Measurements from ENCODE around the gene NAA50. TPM values are rescaled to one million over a fixed set of nuclear protein-coding genes. Genes with fewer than 3 reads are reported as not detected.
A peak's percentile ranks its signal among the peaks of the same experiment; 100 is the strongest.

Gene NAA50
- total and polyA plus RNA-seq, 2 experiments from 2014 or later, result 64.3 to 124 TPM

- Histone ChIP-seq H2AFZ (no peak overlapping the region), H3K27ac (no peak overlapping the region), H3K4me2 (no peak overlapping the region), H3K9me2 (replicated peaks; ENCODE audit: insufficient read depth) (no peaks in the 10 kb centered on the region), H3K79me2 (peaks cover 91% of the 10 kb centered on the region), H3K27me3 (no peaks in the 10 kb centered on the region), H3K4me1 (ENCODE audit: insufficient read depth) (peaks cover 4% of the 10 kb centered on the region), H4K20me1 (ENCODE audit: insufficient read depth, poor library complexity, severe bottlenecking) (no peaks in the 10 kb centered on the region), H3K4me3 (no peak overlapping the region), H3K36me3 (replicated peaks; ENCODE audit: insufficient read depth, low read depth) (no peaks in the 10 kb centered on the region), H3K9me3 (ENCODE audit: low read depth) (no peaks in the 10 kb centered on the region)
- TF ChIP-seq EZH2 (IDR thresholded peaks at IDR 0.05; ENCODE audit: borderline replicate concordance), result no peak
- no peak for TF ChIP-seq EZH2phosphoT487 (IDR thresholded peaks at IDR 0.05; ENCODE audit: low read depth, severe bottlenecking, unreplicated experiment)
- TF ChIP-seq, protein P1, sequence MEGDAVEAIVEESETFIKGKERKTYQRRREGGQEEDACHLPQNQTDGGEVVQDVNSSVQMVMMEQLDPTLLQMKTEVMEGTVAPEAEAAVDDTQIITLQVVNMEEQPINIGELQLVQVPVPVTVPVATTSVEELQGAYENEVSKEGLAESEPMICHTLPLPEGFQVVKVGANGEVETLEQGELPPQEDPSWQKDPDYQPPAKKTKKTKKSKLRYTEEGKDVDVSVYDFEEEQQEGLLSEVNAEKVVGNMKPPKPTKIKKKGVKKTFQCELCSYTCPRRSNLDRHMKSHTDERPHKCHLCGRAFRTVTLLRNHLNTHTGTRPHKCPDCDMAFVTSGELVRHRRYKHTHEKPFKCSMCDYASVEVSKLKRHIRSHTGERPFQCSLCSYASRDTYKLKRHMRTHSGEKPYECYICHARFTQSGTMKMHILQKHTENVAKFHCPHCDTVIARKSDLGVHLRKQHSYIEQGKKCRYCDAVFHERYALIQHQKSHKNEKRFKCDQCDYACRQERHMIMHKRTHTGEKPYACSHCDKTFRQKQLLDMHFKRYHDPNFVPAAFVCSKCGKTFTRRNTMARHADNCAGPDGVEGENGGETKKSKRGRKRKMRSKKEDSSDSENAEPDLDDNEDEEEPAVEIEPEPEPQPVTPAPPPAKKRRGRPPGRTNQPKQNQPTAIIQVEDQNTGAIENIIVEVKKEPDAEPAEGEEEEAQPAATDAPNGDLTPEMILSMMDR (IDR thresholded peaks at IDR 0.05; ENCODE audit: poor library complexity), result no peak
- DNase-seq (ENCODE audit: low spot score), result no peak
- 64% methylated on average over 4 of the region's 4 CpGs for WGBS (ENCODE audit: low lambda C conversion rate, missing lambda C conversion rate)
Observed at GRCh38 chr3:113753376-113753985, 7.4 kb upstream of the NAA50 start.

GRCh38 chr3:113751141-113751540 is 5.1 kb upstream of the NAA50 start:
- Histone ChIP-seq H3K4me2 (no peak overlapping the region), H3K27me3 (no peaks in the 10 kb centered on the region), H3K79me2 (peaks cover 84% of the 10 kb centered on the region), H3K27ac (no peak overlapping the region), H2AFZ (no peak overlapping the region), H4K20me1 (ENCODE audit: insufficient read depth, poor library complexity, severe bottlenecking) (no peaks in the 10 kb centered on the region), H3K4me1 (ENCODE audit: insufficient read depth) (peaks cover 11% of the 10 kb centered on the region), H3K9me3 (ENCODE audit: low read depth) (no peaks in the 10 kb centered on the region), H3K9me2 (replicated peaks; ENCODE audit: insufficient read depth) (no peaks in the 10 kb centered on the region), H3K36me3 (replicated peaks; ENCODE audit: insufficient read depth, low read depth) (no peaks in the 10 kb centered on the region), H3K4me3 (no peak overlapping the region)
- TF ChIP-seq EZH2 (IDR thresholded peaks at IDR 0.05; ENCODE audit: borderline replicate concordance) (no peak), EZH2phosphoT487 (IDR thresholded peaks at IDR 0.05; ENCODE audit: low read depth, severe bottlenecking, unreplicated experiment) (no peak)
- TF ChIP-seq, protein P1 (IDR thresholded peaks at IDR 0.05; ENCODE audit: poor library complexity), result no peak
- no peak for DNase-seq (ENCODE audit: low spot score)

DNA sequence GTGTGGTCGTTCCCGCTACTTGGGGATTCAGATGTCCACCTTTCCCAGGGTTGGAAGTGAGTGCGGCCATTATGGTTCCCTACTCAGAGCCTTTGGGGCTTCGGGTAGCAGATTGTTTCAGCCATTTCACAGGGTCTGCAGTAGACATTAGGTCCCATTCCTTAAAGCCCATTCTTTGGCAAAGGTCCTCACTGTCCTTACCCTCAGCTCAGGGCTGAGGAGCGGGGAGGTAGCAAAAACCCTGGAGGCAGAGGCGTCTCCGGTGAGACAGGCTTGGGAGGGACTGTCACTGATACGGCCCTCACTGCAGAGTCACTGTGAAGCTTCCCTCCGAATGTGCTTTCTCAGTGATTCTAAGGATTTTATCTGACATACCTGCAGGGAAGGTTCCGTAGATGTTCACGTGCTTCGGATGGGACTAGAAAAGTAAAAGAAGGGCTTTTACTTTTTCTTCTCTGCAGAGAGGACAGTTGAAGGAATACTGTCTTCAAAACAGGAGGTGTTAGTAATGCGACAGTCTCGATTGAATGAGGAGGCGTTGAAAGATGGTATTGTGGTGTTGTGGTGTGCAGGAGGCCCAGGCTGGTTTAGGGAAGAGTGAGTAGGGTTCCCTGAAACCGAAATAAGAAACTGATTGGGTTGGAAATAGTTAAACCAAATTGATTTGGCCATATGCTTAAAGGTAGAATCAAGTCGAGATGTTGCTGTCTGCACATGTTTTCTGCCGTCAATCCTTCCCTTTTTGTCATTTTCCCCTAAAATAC is 1.4 kb upstream of the NAA50 start:
- WGBS (ENCODE audit: low lambda C conversion rate, missing lambda C conversion rate), result 4% methylated on average over 18 of the region's 18 CpGs
- peak overlapping the region; percentile 25 for H3K4me3 ChIP-seq
- no peaks in the 10 kb centered on the region for H3K36me3 ChIP-seq (replicated peaks; ENCODE audit: insufficient read depth, low read depth)
- H3K9me3 ChIP-seq (ENCODE audit: low read depth), result no peaks in the 10 kb centered on the region
- TF ChIP-seq, protein P1 (IDR thresholded peaks at IDR 0.05; ENCODE audit: poor library complexity), result no peak
- peak overlapping the region; percentile 51 for H2AFZ ChIP-seq
- peak overlapping the region; percentile 96 for H3K27ac ChIP-seq
- H3K9me2 ChIP-seq (replicated peaks; ENCODE audit: insufficient read depth), result no peaks in the 10 kb centered on the region
- peaks cover 75% of the 10 kb centered on the region for H3K79me2 ChIP-seq
- H3K27me3 ChIP-seq, result no peaks in the 10 kb centered on the region
- peak; percentile 33 for DNase-seq (ENCODE audit: low spot score)
- peaks cover 20% of the 10 kb centered on the region for H4K20me1 ChIP-seq (ENCODE audit: insufficient read depth, poor library complexity, severe bottlenecking)
- peak overlapping the region; percentile 71 for H3K4me2 ChIP-seq
- H3K4me1 ChIP-seq (ENCODE audit: insufficient read depth), result peaks cover 29% of the 10 kb centered on the region
